ENCODE measurements around the gene ACACB.

DNA sequence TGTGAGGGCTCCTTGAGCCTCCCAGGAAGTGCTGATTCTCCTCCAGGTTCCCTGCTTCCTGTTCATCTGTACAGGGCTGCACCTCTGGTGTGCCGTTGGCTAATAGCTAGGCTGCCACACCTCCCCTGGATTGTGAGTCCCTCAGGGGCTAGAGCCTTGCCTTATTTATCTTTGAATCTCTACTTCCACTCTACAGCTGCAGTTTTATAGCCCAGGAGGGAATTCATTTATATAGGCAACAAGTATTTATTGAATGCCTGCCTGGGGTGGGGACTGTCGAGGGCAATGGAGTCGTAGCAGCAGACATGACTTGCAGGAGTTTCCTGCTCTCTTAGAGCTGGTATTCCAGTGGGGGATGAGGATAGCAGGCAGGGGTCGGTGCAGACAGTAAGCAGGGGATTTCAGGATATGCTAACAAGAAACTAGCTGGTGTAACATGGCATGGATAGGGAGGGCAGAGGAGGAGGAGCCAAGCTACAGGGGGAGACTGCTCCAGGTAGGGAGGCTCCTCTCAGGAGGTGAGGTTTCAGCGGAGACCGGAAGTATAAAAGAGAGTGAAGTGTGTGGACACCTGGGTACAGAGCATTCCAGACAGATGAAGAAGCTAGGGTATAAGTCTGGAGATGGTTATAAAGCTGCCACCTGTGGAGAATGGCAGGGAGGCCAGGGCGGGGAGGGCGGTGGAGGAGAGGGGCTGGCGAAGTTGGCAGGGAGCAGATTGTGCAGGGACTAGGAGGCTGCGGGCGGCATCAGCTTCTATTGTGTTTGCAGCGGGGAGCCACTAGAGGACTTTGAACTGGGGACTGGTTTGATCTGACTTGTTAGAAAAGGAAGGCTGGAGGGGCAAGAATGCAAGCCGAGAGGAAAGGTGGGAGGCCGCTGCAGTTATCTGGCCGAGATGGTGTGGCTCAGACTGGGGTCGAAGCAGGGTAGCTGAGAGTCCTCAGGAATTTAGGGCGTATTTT is 46.8 kb upstream of the ACACB start:
- no peak for TF ChIP-seq POLR2AphosphoS5 (IDR thresholded peaks at IDR 0.05; ENCODE audit: insufficient read depth in 1 of 2, low read depth in 1 of 2)
- TF ChIP-seq, protein P1, sequence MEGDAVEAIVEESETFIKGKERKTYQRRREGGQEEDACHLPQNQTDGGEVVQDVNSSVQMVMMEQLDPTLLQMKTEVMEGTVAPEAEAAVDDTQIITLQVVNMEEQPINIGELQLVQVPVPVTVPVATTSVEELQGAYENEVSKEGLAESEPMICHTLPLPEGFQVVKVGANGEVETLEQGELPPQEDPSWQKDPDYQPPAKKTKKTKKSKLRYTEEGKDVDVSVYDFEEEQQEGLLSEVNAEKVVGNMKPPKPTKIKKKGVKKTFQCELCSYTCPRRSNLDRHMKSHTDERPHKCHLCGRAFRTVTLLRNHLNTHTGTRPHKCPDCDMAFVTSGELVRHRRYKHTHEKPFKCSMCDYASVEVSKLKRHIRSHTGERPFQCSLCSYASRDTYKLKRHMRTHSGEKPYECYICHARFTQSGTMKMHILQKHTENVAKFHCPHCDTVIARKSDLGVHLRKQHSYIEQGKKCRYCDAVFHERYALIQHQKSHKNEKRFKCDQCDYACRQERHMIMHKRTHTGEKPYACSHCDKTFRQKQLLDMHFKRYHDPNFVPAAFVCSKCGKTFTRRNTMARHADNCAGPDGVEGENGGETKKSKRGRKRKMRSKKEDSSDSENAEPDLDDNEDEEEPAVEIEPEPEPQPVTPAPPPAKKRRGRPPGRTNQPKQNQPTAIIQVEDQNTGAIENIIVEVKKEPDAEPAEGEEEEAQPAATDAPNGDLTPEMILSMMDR (IDR thresholded peaks at IDR 0.05), result no peak
- TF ChIP-seq POLR2A (IDR thresholded peaks at IDR 0.05), result no peak

Measured in vagina (tissue), 2 donors.